Measurements from ENCODE around the gene GPR152.

- TF ChIP-seq CTCF (IDR thresholded peaks at IDR 0.05) = no peak
- no peak for TF ChIP-seq ZFX (IDR thresholded peaks at IDR 0.05; ENCODE audit: borderline replicate concordance)
Measured at GRCh38 chr11:67405688-67406339, 46.7 kb downstream of the GPR152 start.
